H1 (cell line): ENCODE data around the gene APOBEC3C. TPM values are rescaled to one million over a fixed set of nuclear protein-coding genes. Genes with fewer than 3 reads are reported as not detected.
A peak's percentile ranks its signal among the peaks of the same experiment; 100 is the strongest.

Source experiments
- ASH2L ChIP-seq: fragments of 200-600, 300-600 bp; sonication (generic); IDR thresholded peaks from one replicate; pipeline ENCODE4 v1.7.1; 2017; ENCODE audit warnings: low read length
- CBX8 ChIP-seq: fragments of 300-800, 300-1000 bp; sonication (generic); IDR thresholded peaks from 2 replicates; pipeline ENCODE4 v1.7.1; 2016; ENCODE audit warnings: low read depth, low read length, borderline replicate concordance
- CHD1 ChIP-seq: IDR thresholded peaks from 2 replicates; pipeline ENCODE4 v1.6.1; 2012; ENCODE audit warnings: low read depth, low read length, improper control_type of control experiment
- CREB1 ChIP-seq: IDR thresholded peaks from 2 replicates; pipeline ENCODE4 v1.6.1; 2012; ENCODE audit warnings: inconsistent platforms
- EGR1 ChIP-seq: IDR thresholded peaks from 2 replicates; pipeline ENCODE4 v1.6.1; 2011; ENCODE audit warnings: low read depth, low read length, borderline replicate concordance
- SAP30 ChIP-seq: fragments of 300-600 bp; sonication (generic); IDR thresholded peaks from 2 replicates; pipeline ENCODE4 v1.7.1; 2012; ENCODE audit warnings: low read length, moderate library complexity, mild to moderate bottlenecking, inconsistent platforms; ENCODE audit not compliant: insufficient read depth, insufficient replicate concordance
- SP2 ChIP-seq: IDR thresholded peaks from 2 replicates; pipeline ENCODE4 v1.6.1; 2012; ENCODE audit warnings: mild to moderate bottlenecking, low read length, inconsistent platforms
- TCF12 ChIP-seq: IDR thresholded peaks from 2 replicates; pipeline ENCODE4 v1.6.1; 2011; ENCODE audit warnings: low read depth, mild to moderate bottlenecking, low read length
- TEAD4 ChIP-seq: IDR thresholded peaks from 2 replicates; pipeline ENCODE4 v1.6.1; 2012; ENCODE audit warnings: low read depth, low read length, inconsistent platforms, mixed read lengths
- polyA plus RNA-seq, 7 experiments: library from polyadenylated mRNA; depleted of rRNA in 3 of 7; stranded (reverse) in 5 of 7; unstranded in 2 of 7; fragments of >200 nt in 5 of 7; fragments of 200-250 nt in 2 of 7; gene quantifications; 1 replicate in 5 of 7; 2 replicates in 1 of 7; 4 replicates in 1 of 7; pipeline versions ENCODE4 v1.2.1 to v1.2.3, GENCODE V29; 2011 to 2013; ENCODE audit warnings: missing spikeins in 2 of 7, mixed read lengths in 2 of 7
- total RNA-seq: library from RNA; stranded (reverse); fragmentation: NEBNext Ultra II Directional; extraction: Animal tissue kit (Norgen Biotek cat#: 25700); gene quantifications from 2 replicates; pipeline ENCODE4 v1.2.1, GENCODE V29; 2021
- TF ChIP-seq, protein P1 (sequence below): fragments of 300-600 bp; sonication (generic); IDR thresholded peaks from 2 replicates; pipeline ENCODE4 v1.7.1; 2012; ENCODE audit warnings: low read length, moderate library complexity, mild to moderate bottlenecking, inconsistent platforms; ENCODE audit not compliant: insufficient replicate concordance

The APOBEC3C gene
- total and polyA plus RNA-seq, 2 of the 8 experiments (the other 6 are each of a cell fraction or from before 2014, with no cell fraction given) = 20.3 to 23.3 TPM

- TF ChIP-seq, protein P1, sequence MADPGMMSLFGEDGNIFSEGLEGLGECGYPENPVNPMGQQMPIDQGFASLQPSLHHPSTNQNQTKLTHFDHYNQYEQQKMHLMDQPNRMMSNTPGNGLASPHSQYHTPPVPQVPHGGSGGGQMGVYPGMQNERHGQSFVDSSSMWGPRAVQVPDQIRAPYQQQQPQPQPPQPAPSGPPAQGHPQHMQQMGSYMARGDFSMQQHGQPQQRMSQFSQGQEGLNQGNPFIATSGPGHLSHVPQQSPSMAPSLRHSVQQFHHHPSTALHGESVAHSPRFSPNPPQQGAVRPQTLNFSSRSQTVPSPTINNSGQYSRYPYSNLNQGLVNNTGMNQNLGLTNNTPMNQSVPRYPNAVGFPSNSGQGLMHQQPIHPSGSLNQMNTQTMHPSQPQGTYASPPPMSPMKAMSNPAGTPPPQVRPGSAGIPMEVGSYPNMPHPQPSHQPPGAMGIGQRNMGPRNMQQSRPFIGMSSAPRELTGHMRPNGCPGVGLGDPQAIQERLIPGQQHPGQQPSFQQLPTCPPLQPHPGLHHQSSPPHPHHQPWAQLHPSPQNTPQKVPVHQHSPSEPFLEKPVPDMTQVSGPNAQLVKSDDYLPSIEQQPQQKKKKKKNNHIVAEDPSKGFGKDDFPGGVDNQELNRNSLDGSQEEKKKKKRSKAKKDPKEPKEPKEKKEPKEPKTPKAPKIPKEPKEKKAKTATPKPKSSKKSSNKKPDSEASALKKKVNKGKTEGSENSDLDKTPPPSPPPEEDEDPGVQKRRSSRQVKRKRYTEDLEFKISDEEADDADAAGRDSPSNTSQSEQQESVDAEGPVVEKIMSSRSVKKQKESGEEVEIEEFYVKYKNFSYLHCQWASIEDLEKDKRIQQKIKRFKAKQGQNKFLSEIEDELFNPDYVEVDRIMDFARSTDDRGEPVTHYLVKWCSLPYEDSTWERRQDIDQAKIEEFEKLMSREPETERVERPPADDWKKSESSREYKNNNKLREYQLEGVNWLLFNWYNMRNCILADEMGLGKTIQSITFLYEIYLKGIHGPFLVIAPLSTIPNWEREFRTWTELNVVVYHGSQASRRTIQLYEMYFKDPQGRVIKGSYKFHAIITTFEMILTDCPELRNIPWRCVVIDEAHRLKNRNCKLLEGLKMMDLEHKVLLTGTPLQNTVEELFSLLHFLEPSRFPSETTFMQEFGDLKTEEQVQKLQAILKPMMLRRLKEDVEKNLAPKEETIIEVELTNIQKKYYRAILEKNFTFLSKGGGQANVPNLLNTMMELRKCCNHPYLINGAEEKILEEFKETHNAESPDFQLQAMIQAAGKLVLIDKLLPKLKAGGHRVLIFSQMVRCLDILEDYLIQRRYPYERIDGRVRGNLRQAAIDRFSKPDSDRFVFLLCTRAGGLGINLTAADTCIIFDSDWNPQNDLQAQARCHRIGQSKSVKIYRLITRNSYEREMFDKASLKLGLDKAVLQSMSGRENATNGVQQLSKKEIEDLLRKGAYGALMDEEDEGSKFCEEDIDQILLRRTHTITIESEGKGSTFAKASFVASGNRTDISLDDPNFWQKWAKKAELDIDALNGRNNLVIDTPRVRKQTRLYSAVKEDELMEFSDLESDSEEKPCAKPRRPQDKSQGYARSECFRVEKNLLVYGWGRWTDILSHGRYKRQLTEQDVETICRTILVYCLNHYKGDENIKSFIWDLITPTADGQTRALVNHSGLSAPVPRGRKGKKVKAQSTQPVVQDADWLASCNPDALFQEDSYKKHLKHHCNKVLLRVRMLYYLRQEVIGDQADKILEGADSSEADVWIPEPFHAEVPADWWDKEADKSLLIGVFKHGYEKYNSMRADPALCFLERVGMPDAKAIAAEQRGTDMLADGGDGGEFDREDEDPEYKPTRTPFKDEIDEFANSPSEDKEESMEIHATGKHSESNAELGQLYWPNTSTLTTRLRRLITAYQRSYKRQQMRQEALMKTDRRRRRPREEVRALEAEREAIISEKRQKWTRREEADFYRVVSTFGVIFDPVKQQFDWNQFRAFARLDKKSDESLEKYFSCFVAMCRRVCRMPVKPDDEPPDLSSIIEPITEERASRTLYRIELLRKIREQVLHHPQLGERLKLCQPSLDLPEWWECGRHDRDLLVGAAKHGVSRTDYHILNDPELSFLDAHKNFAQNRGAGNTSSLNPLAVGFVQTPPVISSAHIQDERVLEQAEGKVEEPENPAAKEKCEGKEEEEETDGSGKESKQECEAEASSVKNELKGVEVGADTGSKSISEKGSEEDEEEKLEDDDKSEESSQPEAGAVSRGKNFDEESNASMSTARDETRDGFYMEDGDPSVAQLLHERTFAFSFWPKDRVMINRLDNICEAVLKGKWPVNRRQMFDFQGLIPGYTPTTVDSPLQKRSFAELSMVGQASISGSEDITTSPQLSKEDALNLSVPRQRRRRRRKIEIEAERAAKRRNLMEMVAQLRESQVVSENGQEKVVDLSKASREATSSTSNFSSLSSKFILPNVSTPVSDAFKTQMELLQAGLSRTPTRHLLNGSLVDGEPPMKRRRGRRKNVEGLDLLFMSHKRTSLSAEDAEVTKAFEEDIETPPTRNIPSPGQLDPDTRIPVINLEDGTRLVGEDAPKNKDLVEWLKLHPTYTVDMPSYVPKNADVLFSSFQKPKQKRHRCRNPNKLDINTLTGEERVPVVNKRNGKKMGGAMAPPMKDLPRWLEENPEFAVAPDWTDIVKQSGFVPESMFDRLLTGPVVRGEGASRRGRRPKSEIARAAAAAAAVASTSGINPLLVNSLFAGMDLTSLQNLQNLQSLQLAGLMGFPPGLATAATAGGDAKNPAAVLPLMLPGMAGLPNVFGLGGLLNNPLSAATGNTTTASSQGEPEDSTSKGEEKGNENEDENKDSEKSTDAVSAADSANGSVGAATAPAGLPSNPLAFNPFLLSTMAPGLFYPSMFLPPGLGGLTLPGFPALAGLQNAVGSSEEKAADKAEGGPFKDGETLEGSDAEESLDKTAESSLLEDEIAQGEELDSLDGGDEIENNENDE = no peak
- TF ChIP-seq TEAD4 = 0 out of 2 replicates have a peak, but pooled peaks have one; percentile 11
- 0 out of 2 replicates have a peak, but pooled peaks have one; percentile 5 for TF ChIP-seq CREB1
- TF ChIP-seq SAP30 = no peak
- no peak for TF ChIP-seq SP2
- TF ChIP-seq EGR1 = peak; percentile 99
- no peak for TF ChIP-seq ASH2L
- no peak for TF ChIP-seq TCF12
- TF ChIP-seq CHD1 = no peak
- no peak for TF ChIP-seq CBX8
These were observed 32.8 kb upstream of the APOBEC3C start (continued) for GRCh38 chr22:38981005-38981991.
